Right ventricle myocardium superior (tissue), 1 donor: ENCODE data around the gene CRYAB. TPM values are rescaled to one million over a fixed set of nuclear protein-coding genes. Genes with fewer than 3 reads are reported as not detected.

Source experiments
- ATAC-seq: fragments of 200-7000 bp; cut with Tn5 transposase; one replicate; pipeline ENCODE4 v1.9.1; 2020; ENCODE audit warnings: mild to moderate bottlenecking; ENCODE audit not compliant: poor library complexity
- DNase-seq: peaks from one replicate; pipeline ENCODE4 v3.0.0-alpha.2; 2020
- intact Hi-C: fragments of 100-400 bp; cut with DNase I; formaldehyde crosslinking; loops from one replicate; pipeline ENCODE4 v1.11.2; 2022
- long read RNA-seq: library from polyadenylated mRNA; unstranded; transcript quantifications from one replicate; pipeline ENCODE4 v2.0.0, GENCODE V29; 2021
- total RNA-seq: library from RNA; stranded (reverse); fragmentation: NEBNext Ultra II Directional; extraction: Animal tissue kit (Norgen Biotek cat#: 25700); gene quantifications from one replicate; pipeline ENCODE4 v1.2.1, GENCODE V29; 2021
- donor health status: DM: no; HTN: yes; CAD: no; lungs with severe emphysema.

CRYAB gene, protein sequence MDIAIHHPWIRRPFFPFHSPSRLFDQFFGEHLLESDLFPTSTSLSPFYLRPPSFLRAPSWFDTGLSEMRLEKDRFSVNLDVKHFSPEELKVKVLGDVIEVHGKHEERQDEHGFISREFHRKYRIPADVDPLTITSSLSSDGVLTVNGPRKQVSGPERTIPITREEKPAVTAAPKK
- 6,403 TPM for total RNA-seq
- long read RNA-seq, transcript CRYAB-212 (3 exons, 545 nt) = minor isoform, 25 of 1,164 reads
- long read RNA-seq, transcript CRYAB-203 (2 exons, 915 nt) = minor isoform, 43 of 1,164 reads
- long read RNA-seq, transcript CRYAB-216 (4 exons, 977 nt) = minor isoform, 34 of 1,164 reads
- long read RNA-seq, transcript CRYAB-205 (3 exons, 1,017 nt) = major isoform, 1,016 of 1,164 reads
- long read RNA-seq, partial matches to known transcripts = 0 of 1,164 reads
- long read RNA-seq, other reads (novel, unspliced or antisense) = 36 of 1,164 reads

GRCh38 chr11:111911563-111912401, at the start of gene CRYAB:
TSS of gene CRYAB (minus strand) at chr11:111911770. CDS start at chr11:111911724, 46 bp downstream.
- DNase-seq = peak; percentile 92
- ATAC-seq = peak; percentile 72
- intact Hi-C loops = no loop called here

GRCh38 chr11:111960916-111961315, 49.3 kb upstream of the CRYAB start:
- DNase-seq (no peak), ATAC-seq (no peak)
- intact Hi-C loops = no loop called here

GRCh38 chr11:111957663-111958444, 46.3 kb upstream of the CRYAB start:
- DNase-seq = no peak
- intact Hi-C loops = no loop called here
- peak; percentile 58 for ATAC-seq

DNA sequence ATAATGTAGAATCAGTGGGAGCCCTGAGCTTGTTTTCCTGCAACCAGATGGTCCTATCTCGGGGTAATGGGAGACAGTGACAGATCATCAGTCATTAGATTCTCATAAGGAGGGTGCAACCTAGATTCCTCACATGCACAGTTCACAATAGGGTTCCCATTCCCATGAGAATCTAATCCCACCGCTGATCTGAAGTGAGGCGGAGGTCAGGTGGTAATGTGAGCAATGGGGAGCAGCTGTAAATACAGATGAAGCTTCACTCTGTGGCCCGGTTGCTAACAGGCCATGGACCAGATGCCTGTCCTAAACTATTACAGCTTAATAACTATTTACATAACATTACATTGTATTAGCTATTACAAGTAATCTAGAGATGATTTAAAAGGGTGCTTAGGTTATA, 42.6 kb upstream of the CRYAB start:
- intact Hi-C loops = no loop called here
- DNase-seq = no peak
- ATAC-seq = no peak

DNA sequence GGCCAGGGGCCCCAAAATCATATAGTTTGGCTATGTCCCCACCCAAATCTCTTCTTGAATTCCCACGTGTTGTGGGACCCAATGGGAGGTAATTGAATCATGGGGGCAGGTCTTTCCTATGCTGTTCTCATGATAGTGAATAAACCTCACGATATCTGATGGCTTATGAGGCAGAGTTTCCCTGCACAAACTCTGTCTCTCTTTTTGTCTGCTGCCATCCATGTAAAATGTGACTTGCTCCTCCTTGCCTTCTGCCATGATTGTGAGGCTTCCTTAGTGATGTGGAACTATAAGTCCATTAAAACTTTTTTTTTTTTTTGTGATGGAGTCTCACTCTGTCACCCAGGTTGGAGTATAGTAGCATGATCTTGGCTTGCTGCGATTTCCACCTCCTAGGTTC, 40.0 kb upstream of the CRYAB start:
- intact Hi-C loops = no loop called here
- DNase-seq (no peak), ATAC-seq (no peak)

DNA sequence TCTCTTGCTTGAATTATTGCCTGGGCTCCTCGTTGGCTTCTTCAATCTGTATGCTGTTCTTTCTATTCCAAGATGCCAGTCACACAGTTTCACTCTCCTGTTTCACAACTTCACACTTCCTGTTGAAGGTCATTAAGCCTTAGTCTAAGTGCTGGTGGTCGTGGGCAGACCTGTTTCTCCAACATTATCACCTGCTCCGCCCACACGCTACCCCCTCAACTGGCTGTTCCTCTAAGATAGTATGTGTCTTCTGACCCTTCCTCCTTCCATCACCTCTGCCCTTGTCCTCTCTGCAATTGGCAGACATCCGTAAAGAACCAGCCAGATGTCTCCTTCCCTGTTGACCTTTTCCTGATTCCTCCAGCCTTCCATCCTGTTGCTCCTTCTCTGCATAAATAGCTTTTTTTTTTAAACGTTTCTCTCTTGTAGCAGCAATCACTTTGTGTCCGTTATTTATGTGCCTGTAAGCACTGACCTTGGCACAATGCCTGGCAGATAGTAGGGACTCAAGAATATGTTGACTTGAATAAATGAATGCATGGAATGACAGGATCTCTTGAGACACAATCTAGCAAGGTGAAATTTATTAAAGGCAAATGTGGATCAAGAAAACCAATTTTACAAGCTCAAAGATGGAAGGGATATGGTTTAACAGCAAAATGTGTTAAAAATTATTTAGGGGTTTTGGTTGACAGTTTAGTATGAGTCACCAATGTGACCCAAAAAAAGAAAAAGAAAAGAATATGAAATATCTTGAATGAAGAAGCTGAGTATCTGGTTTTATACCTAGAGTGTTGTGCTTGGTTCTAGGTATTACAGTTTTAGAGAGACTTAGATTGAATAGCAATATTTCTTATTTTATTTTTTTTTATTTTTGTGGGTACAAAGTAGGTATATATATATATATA, 38.2 kb upstream of the CRYAB start:
- DNase-seq (no peak), ATAC-seq (no peak)
- intact Hi-C loops = no loop called here

- DNase-seq = no peak
- ATAC-seq = no peak
- intact Hi-C loops = no loop called here
These were observed 35.6 kb upstream of the CRYAB start for GRCh38 chr11:111947143-111947542.

DNA sequence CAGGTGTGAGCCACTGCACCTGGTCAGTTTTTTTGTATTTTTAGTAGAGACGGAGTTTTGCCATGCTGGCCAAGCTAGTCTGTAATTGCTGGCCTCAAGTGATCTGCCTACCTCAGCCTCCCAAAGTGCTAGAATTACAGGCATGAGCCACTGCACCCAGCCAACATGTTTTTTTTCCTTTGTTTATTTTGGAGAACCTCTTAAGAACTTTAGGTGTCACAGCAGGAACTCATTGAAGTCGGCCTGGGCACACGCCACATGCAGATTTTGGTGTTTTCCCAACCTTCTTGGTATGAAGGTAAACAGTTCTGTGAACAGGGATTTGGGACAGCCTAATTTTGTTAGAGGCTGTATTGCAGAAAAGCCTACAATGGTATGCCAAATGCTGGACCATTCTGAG, 34.9 kb upstream of the CRYAB start:
- no peak for DNase-seq
- no peak for ATAC-seq
- intact Hi-C loops = no loop called here

GRCh38 chr11:111945198-111945597, 33.6 kb upstream of the CRYAB start:
- intact Hi-C loops = no loop called here
- ATAC-seq (no peak), DNase-seq (no peak)

DNA sequence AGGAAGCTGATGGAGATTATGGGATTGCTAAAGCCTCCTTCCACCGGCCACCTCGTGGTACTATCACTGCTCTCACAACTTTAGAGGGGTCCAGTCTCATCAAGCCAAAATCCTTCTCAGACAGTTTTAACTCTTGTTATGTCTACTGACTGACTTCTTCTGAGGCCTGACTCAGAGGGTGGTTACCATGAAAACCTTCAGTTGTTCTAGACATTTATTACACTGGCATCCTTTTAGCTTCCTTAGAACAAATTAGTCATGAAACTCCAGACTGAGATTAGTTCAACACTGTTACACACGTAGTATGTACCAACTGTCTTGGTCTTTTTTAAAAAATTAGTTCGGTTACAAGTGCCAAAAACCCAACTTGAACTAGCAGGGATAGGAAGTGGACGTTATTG, 33.1 kb upstream of the CRYAB start:
- DNase-seq = no peak
- no peak for ATAC-seq
- intact Hi-C loops = no loop called here

DNA sequence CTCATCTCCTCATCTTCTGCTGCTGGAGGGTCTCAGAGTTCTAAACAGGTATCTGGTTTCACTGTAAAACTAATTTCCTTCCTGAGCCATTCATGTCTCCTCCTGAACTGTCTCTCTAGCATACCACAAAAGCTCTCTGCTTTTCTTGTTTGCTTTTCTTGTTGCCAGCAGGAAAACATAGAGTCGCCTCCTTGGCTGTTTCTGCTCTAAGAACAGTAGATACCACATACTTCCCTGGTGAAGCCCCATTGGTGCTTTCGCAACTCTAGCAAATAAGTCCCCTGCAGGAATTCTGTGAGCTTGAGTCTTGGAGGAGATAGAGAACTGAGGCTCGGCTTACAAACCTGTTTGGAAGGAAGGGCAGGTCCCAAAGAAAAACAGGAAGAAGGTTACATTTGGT, 32.6 kb upstream of the CRYAB start:
- no peak for ATAC-seq
- intact Hi-C loops = no loop called here

GRCh38 chr11:111942829-111943228, 31.3 kb upstream of the CRYAB start:
- intact Hi-C loops = no loop called here
- ATAC-seq = no peak
- no peak for DNase-seq

More for the DNA sequence above, 32.6 kb upstream of the CRYAB start:
- no peak for DNase-seq

GRCh38 chr11:111941963-111942362, 30.4 kb upstream of the CRYAB start:
- ATAC-seq = peak; percentile 79
- DNase-seq = peak; percentile 59
- intact Hi-C loops = no loop called here

- DNase-seq = no peak
- intact Hi-C loops = no loop called here
- ATAC-seq = no peak
These were observed 28.4 kb upstream of the CRYAB start for GRCh38 chr11:111939836-111940604.

DNA sequence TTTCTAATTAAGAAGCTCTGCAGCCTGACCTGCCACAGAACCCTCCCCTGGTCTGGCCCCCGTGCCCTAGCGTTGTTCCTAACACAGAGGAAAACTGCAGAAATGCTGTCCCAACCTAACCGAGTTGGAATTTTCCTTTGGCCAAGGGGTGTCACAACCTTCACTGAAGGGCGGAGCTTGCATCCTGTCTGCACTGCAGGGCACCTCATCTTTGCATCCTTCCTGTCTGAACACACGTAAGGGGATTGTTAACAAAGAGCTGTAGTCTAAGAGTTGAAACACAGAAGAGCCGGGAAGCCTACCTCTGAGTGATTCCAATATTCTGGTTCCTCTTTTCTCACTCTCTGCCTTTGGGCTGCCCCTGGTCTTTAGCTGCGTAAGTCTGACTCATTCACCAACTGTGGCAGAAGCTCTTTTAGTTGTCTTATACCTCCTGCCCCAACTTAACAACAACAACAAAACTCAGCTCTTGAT, 27.2 kb upstream of the CRYAB start:
- ATAC-seq = no peak
- DNase-seq = no peak
- intact Hi-C loops = no loop called here

DNA sequence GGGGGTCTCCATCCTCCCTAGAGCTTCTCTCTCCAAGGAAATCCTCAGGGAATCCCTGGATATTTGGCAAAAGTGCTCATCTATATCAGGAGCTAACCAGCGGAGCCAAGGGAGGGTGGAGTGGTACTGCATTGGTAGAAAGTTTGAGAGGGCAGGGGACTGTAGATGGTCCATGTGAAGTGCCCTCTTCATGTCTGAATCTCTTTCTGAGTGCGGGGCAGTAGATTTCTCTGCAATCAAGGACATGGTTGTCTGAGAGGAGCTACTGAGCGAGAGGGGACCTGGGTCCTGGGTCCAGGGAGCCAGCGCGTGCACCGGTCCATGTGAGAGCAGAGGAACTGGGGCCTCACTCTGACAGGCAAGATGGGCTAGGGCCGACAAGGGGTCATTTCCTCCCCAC, 26.3 kb upstream of the CRYAB start:
- intact Hi-C loops = no loop called here
- no peak for ATAC-seq
- DNase-seq = no peak

GRCh38 chr11:111937461-111937769, 25.8 kb upstream of the CRYAB start:
- DNase-seq = no peak
- intact Hi-C loops = no loop called here
- ATAC-seq = no peak
